Kasumi-1 (cell line): ENCODE results near the gene NPHP4.

Experiments
- DNase-seq, 2 experiments: peaks; one replicate each; lab custom pipeline; 2025; lab: John Stamatoyannopoulos, UW

Gene NPHP4

DNA sequence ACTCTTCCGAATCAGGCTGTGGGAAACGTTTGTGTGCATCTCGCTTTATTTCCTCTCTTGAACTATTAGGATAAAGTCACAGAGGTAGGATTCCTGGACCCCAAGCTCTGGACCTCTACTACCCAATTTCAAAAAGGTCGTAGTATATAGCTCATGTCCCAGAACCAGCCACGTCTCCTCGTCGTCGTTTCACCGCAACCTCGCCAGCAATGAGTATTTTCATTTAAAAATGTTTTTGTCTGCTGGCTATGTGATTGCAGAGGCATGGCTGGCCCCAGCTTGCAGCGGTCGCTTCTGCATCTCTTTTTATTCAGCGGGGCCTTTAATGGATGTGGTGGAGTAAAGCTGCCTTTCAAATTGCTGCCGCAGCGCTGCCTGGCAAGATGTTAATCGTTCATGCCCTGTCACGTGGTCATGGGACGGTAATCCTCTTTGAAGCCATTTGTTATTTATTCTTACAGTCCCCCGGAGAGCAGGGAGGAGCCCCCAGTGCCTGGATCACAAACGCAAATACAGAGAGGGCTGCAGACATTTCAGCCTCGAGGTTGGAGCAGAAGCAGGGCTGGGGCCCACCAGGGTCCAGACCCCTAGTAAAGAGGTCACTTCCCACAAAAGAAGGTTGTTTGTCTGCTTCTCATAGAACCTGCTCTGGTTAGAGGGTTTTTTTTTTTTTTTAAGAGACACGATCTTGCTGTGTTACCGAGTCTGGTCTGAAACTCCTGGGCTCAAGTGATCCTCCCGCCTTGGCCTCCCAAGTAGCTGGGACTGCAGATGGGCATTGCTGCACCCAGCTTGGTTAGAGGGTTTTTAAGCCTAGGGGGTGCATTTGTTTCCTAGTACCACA lies 11.6 kb upstream of the NPHP4 start:
- no peak for DNase-seq

DNA sequence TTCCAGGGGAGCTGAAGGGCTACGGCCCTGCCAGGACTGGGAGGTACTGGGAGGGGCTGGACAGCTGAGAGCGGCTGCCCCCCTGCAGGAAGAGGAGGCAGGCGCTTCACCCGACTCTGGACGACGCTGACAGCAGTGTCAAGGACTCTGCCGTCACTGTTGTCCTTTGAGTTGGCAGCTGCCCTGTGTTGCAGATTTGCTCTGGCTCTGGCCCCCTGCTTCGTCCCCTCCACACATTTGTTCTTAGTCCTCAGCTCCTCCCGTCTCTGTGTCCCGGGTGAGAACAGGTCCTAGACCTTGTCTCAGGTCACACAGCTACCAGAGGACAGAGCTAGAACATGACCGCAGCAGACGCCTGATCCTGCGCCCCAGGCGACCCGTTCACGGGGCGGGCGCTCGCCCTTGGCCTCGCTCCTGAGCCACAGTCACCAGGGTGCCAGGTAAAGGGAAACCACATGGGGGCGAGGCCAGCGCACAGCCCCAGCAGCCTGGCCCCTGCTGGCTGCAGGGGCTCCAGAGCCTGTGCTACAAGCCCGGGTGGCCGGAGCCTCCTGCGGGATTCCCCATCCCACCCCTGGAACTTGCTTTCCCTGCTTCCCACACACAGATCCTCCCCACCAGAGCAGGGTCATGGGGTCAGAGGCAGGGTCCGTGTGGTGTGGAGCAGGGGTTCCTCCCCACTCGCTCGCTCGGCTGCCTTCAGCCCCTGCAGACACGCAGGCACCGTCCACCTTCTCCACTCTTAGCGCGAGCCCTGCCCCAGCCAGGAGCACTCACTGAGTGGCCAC lies 10.7 kb upstream of the NPHP4 start:
- DNase-seq = no peak

DNA sequence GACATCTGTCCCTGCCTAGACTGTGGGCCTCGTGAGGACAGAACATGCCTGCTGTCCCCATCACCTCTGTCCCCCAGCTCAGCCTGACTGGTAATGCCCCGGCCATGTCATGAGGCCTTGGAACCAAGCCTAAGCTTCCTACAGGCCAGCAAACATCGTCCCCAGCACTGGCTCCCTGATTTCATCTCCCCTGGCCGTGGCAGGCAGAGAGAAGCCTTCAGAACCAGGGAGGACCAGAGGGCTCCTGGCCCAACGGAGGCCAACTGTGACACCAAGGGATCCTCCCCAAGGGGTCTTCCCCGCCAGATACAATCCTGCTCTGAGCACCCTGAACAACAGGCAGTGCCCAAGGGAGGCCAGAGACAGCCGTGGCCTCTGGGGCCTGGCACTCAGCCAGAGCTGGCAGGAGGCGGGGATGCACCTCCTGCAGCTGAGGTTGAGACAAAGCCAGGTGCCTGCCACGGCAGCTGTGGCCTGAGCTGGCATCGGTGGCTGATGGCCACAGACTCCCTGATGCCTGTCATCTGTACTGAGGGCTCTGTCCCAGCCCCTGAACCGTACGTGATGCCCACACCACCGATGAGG lies 9.9 kb upstream of the NPHP4 start:
- DNase-seq = no peak

DNA sequence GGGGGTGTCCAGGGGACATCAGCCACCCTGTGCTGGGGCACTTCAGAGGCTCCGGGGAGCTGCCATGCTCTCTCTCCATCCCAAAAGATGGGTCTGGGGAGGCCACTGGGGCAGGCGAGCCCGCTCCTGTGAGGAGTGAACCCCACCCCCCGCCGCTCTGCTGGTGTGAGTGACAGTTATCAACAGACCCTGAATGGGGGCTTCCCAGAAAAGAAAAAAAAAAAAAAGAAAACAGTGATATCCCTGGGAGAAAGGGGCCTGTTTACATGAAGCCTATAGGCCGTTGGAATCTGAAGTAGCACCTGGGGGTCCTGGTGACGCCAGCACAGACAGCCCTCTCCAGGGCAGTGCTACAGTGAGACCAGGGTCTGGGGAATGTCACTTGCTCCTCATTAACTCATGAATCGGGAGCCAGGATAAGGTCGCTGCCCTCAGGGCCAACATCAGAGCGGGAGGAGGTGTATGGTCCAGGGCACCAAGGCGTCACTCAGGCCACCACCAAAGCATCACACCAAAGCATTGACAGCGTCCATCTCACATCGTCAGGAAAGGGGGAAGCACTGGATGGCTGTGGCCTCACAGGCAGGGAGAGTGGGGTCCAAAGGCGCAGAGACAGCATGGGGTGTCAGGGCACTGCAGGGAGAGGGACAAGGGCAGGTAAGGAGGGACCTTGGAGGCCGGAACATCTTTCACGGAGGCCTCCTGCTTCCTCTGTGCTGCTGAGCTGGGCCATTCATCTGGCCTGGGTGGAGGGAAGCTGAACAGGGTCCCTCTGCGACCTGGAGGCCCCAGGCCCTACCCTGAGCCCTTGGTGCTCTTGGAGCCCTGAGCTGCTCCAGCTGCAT lies 8.4 kb upstream of the NPHP4 start:
- DNase-seq = no peak

DNA sequence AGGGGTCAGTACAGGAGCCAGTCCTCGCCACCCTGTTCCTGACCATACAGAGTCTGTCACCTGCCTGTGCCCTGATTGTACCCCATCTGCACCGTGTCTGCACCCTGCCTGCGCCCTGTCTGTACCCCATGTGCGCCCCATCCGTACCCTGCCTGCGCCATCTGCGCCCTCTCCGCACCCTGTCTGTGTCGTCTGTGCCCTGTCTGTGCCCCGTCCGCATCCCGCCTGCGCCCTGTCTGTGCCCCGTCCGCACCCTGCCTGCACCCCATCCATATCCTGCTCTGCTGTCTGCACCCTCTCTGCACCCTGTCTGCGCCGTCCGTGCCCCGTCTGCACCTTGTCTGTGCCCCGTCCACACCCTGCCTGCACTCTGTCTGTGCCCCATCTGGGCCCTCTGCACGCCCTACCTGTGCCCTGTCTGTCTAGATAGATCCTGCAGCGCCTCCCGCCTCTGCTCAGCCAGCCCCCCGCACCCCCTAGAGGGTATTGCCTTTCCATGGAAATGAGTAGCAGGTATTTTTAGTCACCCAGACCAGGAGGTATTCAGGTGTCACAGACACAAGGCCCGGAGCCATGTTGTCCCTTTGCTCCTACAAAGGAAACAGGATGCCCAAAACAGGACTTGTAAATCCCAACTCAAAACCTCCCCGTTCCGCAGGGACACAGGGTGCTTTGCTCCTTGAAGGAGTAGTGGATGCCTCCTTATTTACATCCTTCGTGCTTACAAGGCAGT lies 7.7 kb upstream of the NPHP4 start:
- DNase-seq = no peak

DNA sequence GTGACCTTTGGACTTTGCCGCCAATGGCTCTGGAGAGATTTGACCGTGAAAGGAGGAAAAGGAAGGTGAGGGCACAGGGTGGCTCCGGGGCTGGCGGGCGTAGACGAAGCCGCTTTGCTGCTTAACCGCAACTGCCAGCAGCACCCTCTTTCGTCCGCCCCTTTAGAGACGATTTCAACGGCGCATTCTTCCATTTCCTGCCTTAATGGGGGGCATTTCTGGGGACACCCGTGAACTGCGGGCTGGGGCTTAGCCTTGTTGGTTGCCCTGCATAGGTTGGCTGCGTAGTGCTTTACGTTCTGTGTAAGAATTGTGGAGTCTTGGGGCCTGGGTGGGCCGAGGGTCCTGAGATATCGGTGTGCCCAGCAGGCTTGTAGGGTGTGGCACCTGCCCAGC lies 6.7 kb upstream of the NPHP4 start:
- DNase-seq = no peak

DNA sequence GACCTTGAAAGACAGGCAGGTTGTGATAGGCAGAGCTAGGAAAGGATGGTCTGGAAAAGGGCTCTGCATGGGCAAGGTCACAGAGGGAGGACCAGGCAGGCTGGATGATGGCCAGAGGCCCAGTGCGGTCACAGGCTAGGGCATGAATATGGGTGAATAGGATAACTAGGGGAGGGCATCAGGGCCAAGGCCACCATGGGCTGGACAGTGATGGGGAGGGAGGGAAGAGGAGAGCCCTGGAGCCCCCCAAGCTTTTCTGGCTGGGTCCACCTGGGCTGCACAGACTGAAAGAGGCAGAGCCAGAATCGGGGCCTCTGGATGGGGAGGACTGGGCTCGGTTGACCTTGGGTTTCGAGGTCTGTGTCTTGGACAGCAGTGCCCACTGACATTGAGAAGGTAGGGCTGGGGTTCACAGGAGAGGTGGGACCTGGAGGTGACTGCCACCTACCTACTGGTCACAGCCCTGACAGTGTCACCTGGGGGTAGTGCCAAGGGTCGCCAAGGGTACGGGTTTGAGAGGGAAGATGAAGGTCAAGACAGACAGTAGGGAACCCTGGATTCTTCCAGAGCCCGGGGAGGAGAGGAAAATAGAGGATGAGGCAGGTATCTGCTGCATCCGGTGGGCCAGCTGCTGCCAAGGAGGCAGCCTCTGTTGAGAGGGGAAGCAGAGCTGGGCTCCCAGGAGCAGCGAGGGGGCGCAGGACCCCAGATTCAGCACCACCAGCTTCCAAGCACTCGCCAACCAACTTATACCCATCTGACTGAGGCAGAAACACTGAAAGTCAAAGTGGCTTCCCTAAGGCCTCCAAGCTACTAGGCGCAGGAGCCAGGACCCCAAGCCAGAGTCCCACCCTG lies 6.1 kb upstream of the NPHP4 start:
- DNase-seq = no peak

DNA sequence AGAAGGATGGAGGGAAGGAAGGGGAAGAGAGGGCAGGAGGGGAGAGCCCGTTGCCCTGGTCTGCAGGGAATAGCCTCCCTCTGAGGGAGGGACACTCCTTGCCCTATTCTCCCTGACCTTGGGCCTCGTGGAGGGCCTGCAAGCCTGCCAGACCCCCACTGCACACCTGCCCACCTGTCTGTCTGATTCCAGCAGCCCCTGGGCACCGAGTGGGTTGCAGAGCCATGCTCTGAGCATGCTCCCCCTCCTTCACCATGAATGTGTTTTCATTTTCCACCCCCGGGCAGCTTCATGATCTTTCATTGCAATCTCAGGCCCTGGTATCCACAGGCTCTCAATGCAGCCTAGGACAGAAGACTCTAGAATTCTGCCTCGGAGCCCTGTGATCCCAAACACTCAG lies 5.1 kb upstream of the NPHP4 start:
- no peak for DNase-seq

DNA sequence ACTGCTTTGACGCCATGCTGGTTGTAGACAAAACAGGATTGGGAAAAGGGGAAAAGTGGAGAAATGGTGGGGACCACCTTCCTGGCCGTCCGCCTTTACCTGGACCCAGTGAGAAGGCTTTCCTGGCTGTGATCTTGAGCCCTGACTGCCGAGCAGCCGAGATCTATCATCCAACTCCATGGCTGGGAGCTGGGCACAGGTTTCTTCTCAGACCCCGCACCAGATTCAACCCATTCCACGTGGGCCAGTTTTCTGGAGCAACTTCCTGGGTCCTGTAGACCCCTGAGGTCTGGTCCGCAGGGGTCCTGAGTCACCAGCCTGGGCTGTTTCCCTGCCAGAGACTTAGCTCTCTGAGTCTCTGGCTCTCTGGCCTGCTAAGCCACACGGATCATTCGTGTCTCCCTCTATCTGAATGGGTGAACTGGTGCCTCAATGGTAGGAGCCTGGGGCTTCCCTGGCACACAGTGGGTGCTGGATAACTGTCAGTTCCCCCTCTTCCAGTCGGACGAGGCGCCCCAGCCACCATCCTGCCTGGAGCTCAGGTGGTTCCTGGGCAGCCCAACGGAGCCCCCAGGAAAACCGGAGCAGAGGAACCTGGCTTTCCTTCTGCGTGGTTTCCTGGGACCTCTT lies 4.5 kb upstream of the NPHP4 start:
- DNase-seq = no peak

DNA sequence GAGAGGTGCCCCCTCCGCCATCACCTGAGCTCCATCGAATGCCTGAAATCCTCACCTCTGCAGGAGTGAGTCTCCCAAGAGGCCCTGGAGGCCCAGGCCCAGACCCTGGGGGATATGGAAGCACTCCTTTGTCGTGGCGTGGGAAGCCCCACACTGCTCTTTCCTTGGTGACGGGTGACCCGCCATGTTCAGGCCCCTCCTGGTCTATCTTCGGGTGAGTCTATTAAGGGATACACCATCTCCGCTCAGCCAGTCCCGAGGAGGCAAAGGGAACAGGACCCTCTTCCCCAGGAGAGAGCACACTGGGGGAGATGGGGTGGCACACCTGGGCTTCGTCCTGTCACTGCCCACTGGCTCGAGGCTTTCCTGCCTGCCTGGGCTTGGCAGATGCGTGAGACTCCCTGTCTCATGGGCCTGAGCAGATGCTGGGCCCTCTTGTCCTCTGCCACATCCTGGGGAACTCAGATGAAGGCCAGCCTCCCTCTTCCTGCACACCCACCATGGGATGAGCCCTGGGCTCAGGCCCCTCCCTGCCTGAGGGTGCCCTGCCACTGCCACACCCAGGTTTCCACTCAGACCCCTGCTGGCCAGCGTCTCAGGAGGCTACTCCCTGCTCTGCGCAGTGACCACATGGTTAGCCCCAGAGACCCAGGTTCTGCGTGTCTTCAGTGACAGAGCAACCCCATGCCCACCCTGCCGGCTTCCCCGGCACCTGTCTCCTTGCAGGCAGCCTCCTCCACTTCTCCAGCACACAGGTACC lies 3.8 kb upstream of the NPHP4 start:
- no peak for DNase-seq

DNA sequence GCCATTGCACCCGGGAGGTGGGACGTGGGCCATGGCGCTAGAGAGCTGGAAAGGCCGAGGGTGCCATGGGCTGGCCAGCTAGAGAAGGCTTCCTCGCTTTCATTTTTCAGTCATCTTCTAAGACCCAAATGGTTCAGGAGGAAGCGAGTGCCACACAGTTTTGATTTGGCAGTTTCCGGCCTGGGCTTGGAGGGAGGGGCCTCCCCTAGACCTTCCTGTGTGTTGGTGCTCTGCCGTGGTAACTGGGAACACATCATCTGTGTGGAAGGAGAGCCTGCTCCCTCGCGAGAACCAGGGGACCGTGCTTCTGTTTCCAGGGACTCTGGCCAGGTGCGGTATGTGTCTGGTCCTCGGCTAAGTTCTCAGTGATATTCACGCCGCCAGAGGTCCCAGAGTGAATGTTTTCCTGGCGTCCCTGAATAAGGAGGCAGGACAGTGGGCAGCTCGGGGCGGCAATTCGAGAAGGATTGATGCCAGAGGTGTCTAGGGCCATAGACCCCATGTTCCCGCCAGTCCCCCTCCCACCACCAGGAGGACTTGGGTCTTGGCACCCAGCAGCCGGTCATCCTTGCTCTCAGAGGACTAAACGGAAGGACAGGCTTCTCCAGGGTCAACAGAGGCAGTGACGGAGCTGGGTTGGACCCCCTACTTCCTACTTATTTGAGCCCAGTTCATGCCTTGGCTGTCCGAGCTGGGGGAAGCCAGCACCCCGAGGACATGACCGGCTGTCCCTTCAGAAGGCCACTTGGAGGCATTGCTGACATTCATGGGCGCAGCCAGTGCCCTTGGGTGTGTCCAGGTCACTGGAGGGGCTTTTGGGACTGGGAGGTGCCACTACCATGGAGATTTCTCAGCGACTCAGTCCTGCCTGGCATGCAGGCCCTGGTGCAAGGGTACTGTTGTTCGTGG lies 2.7 kb upstream of the NPHP4 start:
- no peak for DNase-seq

DNA sequence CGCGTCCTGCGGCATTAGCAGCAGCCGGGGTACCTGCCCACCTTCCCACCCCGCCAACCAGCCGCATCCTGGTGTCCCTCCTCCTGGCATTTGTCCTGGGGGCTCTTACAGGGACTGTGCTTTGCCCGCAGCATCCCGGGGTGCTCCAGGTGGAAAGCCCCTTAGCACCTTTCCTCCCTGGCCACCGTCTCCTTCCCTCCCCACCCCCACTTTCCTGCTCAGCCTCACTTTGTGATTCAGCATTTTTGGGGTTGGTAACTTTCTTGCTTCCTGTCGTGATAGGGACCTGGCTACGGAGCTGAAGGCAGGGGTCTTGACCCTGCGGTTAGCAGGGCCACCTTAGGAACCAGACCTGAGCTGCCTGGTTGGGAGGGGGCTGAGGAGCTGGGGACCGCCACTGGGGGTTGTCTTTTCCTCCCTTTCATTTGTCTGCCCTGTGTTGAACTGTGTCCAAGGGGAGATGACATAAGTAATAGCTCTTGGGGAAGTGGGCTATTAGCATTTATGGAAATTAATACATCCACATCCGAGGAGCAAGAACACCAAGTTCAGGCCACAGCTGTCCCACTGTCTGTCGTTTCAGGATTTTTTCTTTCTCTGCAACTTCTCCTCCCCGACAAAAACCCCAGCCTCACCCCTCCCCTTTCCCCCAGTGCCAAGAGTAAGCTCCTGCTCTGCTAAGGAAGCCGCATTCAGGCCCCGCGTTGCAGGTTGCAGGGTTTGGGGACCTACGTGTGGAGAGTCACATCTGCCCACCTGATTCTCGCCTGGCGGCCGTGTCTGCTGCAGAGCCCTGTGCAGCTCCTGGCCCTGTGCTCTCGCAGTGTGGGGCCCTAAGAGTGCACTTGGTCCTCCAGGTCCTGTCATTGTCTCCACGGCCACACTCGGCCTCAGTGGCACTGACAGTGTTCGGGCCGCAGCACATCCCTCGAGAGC lies 1.6 kb upstream of the NPHP4 start:
- no peak for DNase-seq

DNA sequence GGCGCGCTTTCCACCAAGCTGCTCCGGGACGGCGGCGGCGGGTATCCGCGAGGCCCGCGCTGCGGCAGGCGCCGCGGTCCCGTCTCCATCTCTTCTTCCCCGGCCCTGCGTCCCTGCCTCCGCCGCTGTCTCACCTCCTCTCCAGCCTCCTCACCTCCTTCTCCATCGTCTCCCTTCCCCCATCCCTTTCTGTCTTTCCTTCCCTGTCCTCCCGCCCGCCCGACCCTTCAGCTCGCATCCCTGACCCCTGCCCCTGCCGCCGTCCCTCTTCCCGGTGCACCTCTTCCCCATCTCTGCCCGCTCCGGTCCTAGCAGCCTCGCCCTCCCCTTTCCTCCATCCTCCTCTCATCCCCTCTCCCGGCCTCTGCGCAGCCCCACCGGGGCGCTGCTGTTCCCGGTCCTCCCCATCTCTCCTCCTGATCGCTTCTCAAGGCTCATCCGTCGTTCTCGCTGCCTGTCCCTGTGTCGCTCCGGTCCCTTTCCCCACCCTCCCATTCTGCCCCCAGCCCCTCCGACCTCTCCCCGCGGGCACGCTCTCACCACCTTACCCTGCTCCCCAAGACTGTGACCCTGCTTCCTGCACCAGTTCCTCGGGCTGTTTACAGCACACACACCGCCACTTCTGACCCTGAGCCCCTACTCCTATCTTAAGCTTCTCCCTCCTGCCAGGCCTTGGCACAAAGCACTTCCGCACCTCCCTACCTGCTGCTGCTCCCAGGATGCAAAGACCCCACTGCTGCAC lies 760 bp upstream of the NPHP4 start:
- peak; percentile 47 to 51 for DNase-seq

DNA sequence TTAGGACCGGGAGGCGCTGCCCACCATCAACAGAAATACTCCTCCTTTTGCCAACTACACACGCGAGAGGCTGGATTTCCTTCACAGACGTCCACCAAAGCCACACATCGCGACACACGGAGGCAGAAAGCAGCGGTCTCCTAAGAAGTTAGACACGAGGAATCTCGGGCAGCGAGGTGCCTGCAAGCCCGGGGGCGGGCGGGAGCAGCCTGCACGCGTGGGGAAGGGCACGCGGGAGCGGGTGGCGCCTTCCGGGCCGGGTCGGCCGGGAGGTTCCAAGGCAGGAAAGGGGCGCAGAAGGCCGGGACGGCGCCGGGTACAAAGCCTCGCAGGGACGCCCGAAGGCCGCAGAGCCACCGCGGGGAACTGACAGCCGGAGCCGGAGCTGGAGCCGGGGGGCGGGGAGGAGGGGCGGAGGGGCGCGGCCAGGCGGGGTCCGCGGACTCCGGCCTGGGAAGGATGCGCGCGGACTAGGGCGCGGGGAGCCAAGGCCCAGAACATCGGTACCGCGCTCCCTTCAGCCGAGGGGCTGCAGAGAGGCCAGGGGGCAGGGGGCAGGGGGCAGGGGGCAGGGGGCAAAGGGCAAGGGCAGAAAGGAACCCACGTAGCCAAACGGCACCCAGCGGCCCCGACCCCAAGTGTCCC lies 722 bp downstream of the NPHP4 start:
- DNase-seq = peak in 1 of 2 experiments; percentile 32

DNA sequence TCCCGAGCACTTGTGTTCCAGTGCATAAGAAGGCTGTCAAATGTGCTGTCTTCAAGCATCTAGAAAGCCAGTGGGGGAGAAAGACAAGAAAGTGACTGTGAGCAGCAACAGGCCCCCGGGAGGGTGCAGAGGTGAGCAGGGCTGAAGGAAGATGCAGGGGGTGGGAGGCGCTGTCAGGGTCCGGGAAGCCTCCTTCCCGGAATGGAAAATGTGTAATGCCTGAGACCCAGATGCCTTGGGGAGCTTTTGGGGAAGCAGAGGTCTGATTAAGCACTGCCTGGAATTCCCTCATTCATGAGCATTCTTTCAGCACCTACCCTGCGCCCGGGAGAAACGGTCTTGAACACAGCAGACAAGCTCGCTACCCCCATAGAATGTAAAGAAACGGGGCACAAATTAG lies 1.3 kb downstream of the NPHP4 start:
- DNase-seq = no peak
